IMR-90 (cell line): Measurements from ENCODE around the gene KCNK3. TPM values are rescaled to one million over a fixed set of nuclear protein-coding genes. Genes with fewer than 3 reads are reported as not detected.

Experiments used
- ATAC-seq: fragments of 200-7000 bp; cut with Tn5 transposase; 2 replicates; pipeline ENCODE4 v1.9.1; 2020; ENCODE audit warnings: low read depth, mild to moderate bottlenecking, moderate library complexity
- BruUV-seq: library from RNA; stranded (reverse); fragments of 400-500 nt; replicated peaks from 2 replicates; lab custom pipeline; 2021; lab: Mats Ljungman, UMichigan
- CTCF ChIA-PET: fragments of 300-600 bp; formaldehyde crosslinking; extraction: SDS; loops from one replicate; lab custom pipeline; 2021; ENCODE audit warnings: antibody characterized with exemption; lab: Yijun Ruan, JAX
- POLR2A ChIA-PET: fragments of 300-600 bp; sonication (Branson Sonifier 250); formaldehyde crosslinking; loops from one replicate; lab custom pipeline; 2022; ENCODE audit warnings: antibody characterized with exemption; ENCODE audit not compliant: unreplicated experiment; lab: Charles Lee
- DNase-seq: peaks from one replicate; pipeline ENCODE4 v3.0.0; 2013
- H2AFZ ChIP-seq: replicated peaks from 2 replicates; pipeline ENCODE3; 2013; ENCODE audit warnings: low read length, mild to moderate bottlenecking; ENCODE audit not compliant: poor library complexity
- H2AK5ac ChIP-seq: 2 replicates; pipeline ENCODE4 v1.6.1; 2013; ENCODE audit warnings: low read depth, low read length, inconsistent platforms
- H2AK9ac ChIP-seq: replicated peaks from 2 replicates; pipeline ENCODE3; 2013; ENCODE audit warnings: mild to moderate bottlenecking, low read depth, low read length, moderate library complexity; ENCODE audit not compliant: poor library complexity
- H2BK120ac ChIP-seq: 2 replicates; pipeline ENCODE4 v1.6.1; 2013; ENCODE audit warnings: low read depth, low read length, inconsistent platforms
- H2BK15ac ChIP-seq: 3 replicates; pipeline ENCODE4 v1.6.1; 2013; ENCODE audit warnings: low read depth, low read length, inconsistent platforms
- H2BK20ac ChIP-seq: 2 replicates; pipeline ENCODE4 v1.6.1; 2013; ENCODE audit warnings: low read depth, mild to moderate bottlenecking, inconsistent platforms, low read length, moderate library complexity
- H2BK5ac ChIP-seq: 2 replicates; pipeline ENCODE4 v1.6.1; 2013; ENCODE audit warnings: mild to moderate bottlenecking, low read depth, low read length, inconsistent platforms; ENCODE audit not compliant: poor library complexity, severe bottlenecking
- H3K14ac ChIP-seq: replicated peaks from 2 replicates; pipeline ENCODE4 v1.6.1; 2013; ENCODE audit warnings: low read depth, low read length, inconsistent platforms
- H3K18ac ChIP-seq: 2 replicates; pipeline ENCODE4 v1.6.1; 2013; ENCODE audit warnings: low read depth, low read length, control low read depth
- H3K23ac ChIP-seq: 2 replicates; pipeline ENCODE4 v1.6.1; 2013; ENCODE audit warnings: low read depth, low read length, inconsistent platforms
- H3K27ac ChIP-seq: 2 replicates; pipeline ENCODE4 v1.5.1; 2013; ENCODE audit warnings: mild to moderate bottlenecking, control low read depth, low read length; ENCODE audit not compliant: insufficient read depth
- H3K27me3 ChIP-seq: 2 replicates; pipeline ENCODE4 v1.6.1; 2013; ENCODE audit warnings: low read length; ENCODE audit not compliant: control insufficient read depth, insufficient read depth
- H3K36me3 ChIP-seq: 2 replicates; pipeline ENCODE4 v1.6.1; 2013; ENCODE audit warnings: low read length, mixed read lengths; ENCODE audit not compliant: control insufficient read depth, insufficient read depth
- H3K4ac ChIP-seq: 2 replicates; pipeline ENCODE4 v1.6.1; 2013; ENCODE audit warnings: low read depth, low read length, inconsistent platforms
- H3K4me1 ChIP-seq: 2 replicates; pipeline ENCODE4 v1.6.1; 2013; ENCODE audit warnings: low read length, mixed read lengths; ENCODE audit not compliant: control insufficient read depth, insufficient read depth
- H3K4me2 ChIP-seq: 2 replicates; pipeline ENCODE4 v1.6.1; 2013; ENCODE audit warnings: low read depth, mild to moderate bottlenecking, control low read depth, low read length, moderate library complexity
- H3K4me3 ChIP-seq: 2 replicates; pipeline ENCODE4 v1.5.1; 2013; ENCODE audit warnings: low read depth, mild to moderate bottlenecking, control low read depth, low read length, moderate library complexity; ENCODE audit not compliant: insufficient read depth
- H3K56ac ChIP-seq: 2 replicates; pipeline ENCODE4 v1.6.1; 2013; ENCODE audit warnings: low read length, inconsistent platforms; ENCODE audit not compliant: insufficient read depth; ENCODE audit errors: extremely low read depth
- H3K79me1 ChIP-seq, 2 experiments: 2 replicates each; pipeline ENCODE4 v1.6.1; 2013; ENCODE audit warnings: low read length in 2 of 2, inconsistent platforms in 1 of 2, low read depth in 1 of 2
- H3K9ac ChIP-seq: 2 replicates; pipeline ENCODE4 v1.6.1; 2013; ENCODE audit warnings: low read depth, low read length, control low read depth
- H3K9me1 ChIP-seq: 2 replicates; pipeline ENCODE4 v1.6.1; 2013; ENCODE audit warnings: low read length, inconsistent platforms; ENCODE audit not compliant: insufficient read depth
- H3K9me3 ChIP-seq: 2 replicates; pipeline ENCODE4 v1.6.1; 2013; ENCODE audit warnings: low read length; ENCODE audit not compliant: control insufficient read depth, insufficient read depth
- H4K20me1 ChIP-seq: 2 replicates; pipeline ENCODE4 v1.6.1; 2013; ENCODE audit warnings: low read length, inconsistent platforms; ENCODE audit not compliant: insufficient read depth
- H4K5ac ChIP-seq: 2 replicates; pipeline ENCODE4 v1.6.1; 2013; ENCODE audit warnings: mild to moderate bottlenecking, low read depth, low read length, control low read depth
- H4K8ac ChIP-seq, 2 experiments: 2 replicates each; pipeline ENCODE4 v1.6.1; 2013; ENCODE audit warnings: low read depth in 2 of 2, low read length in 2 of 2, control low read depth in 1 of 2, inconsistent platforms in 1 of 2
- H4K91ac ChIP-seq: 2 replicates; pipeline ENCODE4 v1.6.1; 2013; ENCODE audit warnings: low read depth, low read length, inconsistent platforms; ENCODE audit not compliant: insufficient read depth
- BHLHE40 ChIP-seq: fragments of 150-350 bp; IDR thresholded peaks from 2 replicates; pipeline ENCODE4 v1.6.1; 2016; ENCODE audit warnings: mild to moderate bottlenecking, low read depth, low read length
- POLR2A ChIP-seq: IDR thresholded peaks from 2 replicates; pipeline ENCODE4 v1.6.1; 2012; ENCODE audit warnings: mild to moderate bottlenecking, low read depth, low read length
- WGBS, 2 experiments: methylation state at CpG; one replicate each; pipeline versions ENCODE4 v1.1.5 to v1.1.7; 2013; ENCODE audit warnings: missing lambda C conversion rate in 2 of 2; ENCODE audit not compliant: insufficient read length in 1 of 2; ENCODE audit errors: extremely low coverage in 2 of 2; 5-methylcytosine and 5-hydroxymethylcytosine counted together
- dilution Hi-C: fragments of 300-500 bp; cut with HindIII; formaldehyde crosslinking; loops from one replicate; pipeline ENCODE4 v1.14.3; 2018; ENCODE audit warnings: low sequenced_read_pairs; ENCODE audit not compliant: unreplicated experiment
- in situ Hi-C: fragments of 300-500 bp; cut with MboI; formaldehyde crosslinking; loops from 3 replicates; pipeline ENCODE4 v1.14.3; 2019; ENCODE audit warnings: low sequenced_read_pairs, inconsistent platforms, mixed read lengths
- intact Hi-C: fragments of 100-400 bp; cut with micrococcal nuclease; formaldehyde crosslinking; loops from 2 replicates; pipeline ENCODE4 v1.10.0; 2022
- polyA plus RNA-seq, 3 experiments: library from polyadenylated mRNA; depleted of rRNA; stranded (reverse); fragments of >200 nt; gene quantifications; 2 replicates each; pipeline ENCODE4 v1.2.3, GENCODE V29; 2012; ENCODE audit warnings: low replicate concordance in 1 of 3
- total RNA-seq: library from RNA; depleted of rRNA; stranded (reverse); fragments of >200 nt; gene quantifications from 2 replicates; pipeline ENCODE4 v1.2.3, GENCODE V29; 2012

The KCNK3 gene
- total and polyA plus RNA-seq, 2 of the 4 experiments (the other 2 are of a cell fraction) = under 0.01 to 0.03 TPM

GRCh38 chr2:26725521-26725820, 32.9 kb downstream of the KCNK3 start:
- H4K5ac ChIP-seq = no peak overlapping the region
- H2BK120ac ChIP-seq = no peak overlapping the region
- no peak overlapping the region for H3K56ac ChIP-seq
- H3K27ac ChIP-seq = no peak overlapping the region
- no peaks in the 10 kb centered on the region for H3K9me3 ChIP-seq
- DNase-seq (no peak), ATAC-seq (no peak)
- H4K8ac ChIP-seq = no peak overlapping the region
- H4K91ac ChIP-seq = no peak overlapping the region
- in situ Hi-C loops = no loop called here
- POLR2A ChIA-PET = no interaction called here
- BruUV-seq = no TSS peak
- no peak overlapping the region for H3K23ac ChIP-seq
- H3K36me3 ChIP-seq = no peaks in the 10 kb centered on the region
- H3K4me3 ChIP-seq = no peak overlapping the region
- H2BK15ac ChIP-seq = no peak overlapping the region; the same call in 2 of the 3 replicates
- H2BK20ac ChIP-seq = no peak overlapping the region
- peak overlapping the region; percentile 13; the same call in 1 of the 2 replicates for H2AK5ac ChIP-seq
- no peak overlapping the region for H2BK5ac ChIP-seq
- 19% methylated on average over 2 of the region's 7 CpGs; no CpG with 5 or more reads in 1 of the 2 experiments for WGBS, 2 experiments
- CTCF ChIA-PET = interaction anchor here (1.3 kb wide), 1 partner anchor 20 kb away, joined by 3 read pairs; no protein-coding TSS in a partner anchor
- H3K4me1 ChIP-seq = peaks cover 14% of the 10 kb centered on the region
- intact Hi-C loops = no loop called here
- H3K9me1 ChIP-seq = peaks cover 14% of the 10 kb centered on the region
- no peak overlapping the region for H3K4ac ChIP-seq
- no peak overlapping the region for H3K18ac ChIP-seq
- no peaks in the 10 kb centered on the region for H4K20me1 ChIP-seq
- H3K4me2 ChIP-seq = no peak overlapping the region
- TF ChIP-seq POLR2A = no peak
- TF ChIP-seq BHLHE40 = no peak
- dilution Hi-C loops = no loop called here
- H3K9ac ChIP-seq = no peak overlapping the region
- no peak overlapping the region for H3K14ac ChIP-seq
- H3K27me3 ChIP-seq = peaks cover 10% of the 10 kb centered on the region; the same call in 1 of the 2 replicates
- H2AFZ ChIP-seq = no peak overlapping the region
- H3K79me1 ChIP-seq = no peaks in the 10 kb centered on the region
- H2AK9ac ChIP-seq = no peak overlapping the region
